T-helper 17 cell (primary cell): ENCODE data around the gene TBC1D5. TPM values are rescaled to one million over a fixed set of nuclear protein-coding genes. Genes with fewer than 3 reads are reported as not detected.

ENCODE experiments used
- ATAC-seq: fragments of 150-1000 bp; cut with Tn5 transposase; 2 replicates; pipeline ENCODE4 v1.10.0; 2021; ENCODE audit warnings: mild to moderate bottlenecking, moderate library complexity
- DNase-seq, 3 donors: peaks; one replicate each; pipeline versions ENCODE4 v3.0.0 to v3.0.0-alpha.2; 2020 to 2021
- H3K9me3 ChIP-seq: one replicate; pipeline ENCODE4 v1.7.0; 2013; ENCODE audit warnings: low read length, mild to moderate bottlenecking; ENCODE audit not compliant: control insufficient read depth, poor library complexity, severe bottlenecking
- H3K27ac Mint-ChIP-seq: one replicate; pipeline ENCODE4 v1.8.0; 2022; ENCODE audit warnings: mild to moderate bottlenecking, moderate library complexity, mixed read lengths
- H3K27me3 Mint-ChIP-seq: one replicate; pipeline ENCODE4 v1.8.0; 2022; ENCODE audit warnings: mixed read lengths
- H3K36me3 Mint-ChIP-seq: one replicate; pipeline ENCODE4 v1.8.0; 2022; ENCODE audit warnings: low read depth, mixed read lengths
- H3K4me1 Mint-ChIP-seq: one replicate; pipeline ENCODE4 v1.8.0; 2022; ENCODE audit warnings: mild to moderate bottlenecking, mixed read lengths
- H3K4me3 Mint-ChIP-seq: one replicate; pipeline ENCODE4 v1.8.0; 2022; ENCODE audit warnings: mild to moderate bottlenecking, moderate library complexity, mixed read lengths
- total RNA-seq, 4 donors: library from RNA in 2 of 4; stranded (reverse) in 2 of 4; gene quantifications; one replicate each; pipeline ENCODE4 v1.2.3 and lab custom pipeline; 2022 to 2026

Gene TBC1D5
- total RNA-seq, 2 donors from 2014 or later = 53.7 to 58.4 TPM

DNA sequence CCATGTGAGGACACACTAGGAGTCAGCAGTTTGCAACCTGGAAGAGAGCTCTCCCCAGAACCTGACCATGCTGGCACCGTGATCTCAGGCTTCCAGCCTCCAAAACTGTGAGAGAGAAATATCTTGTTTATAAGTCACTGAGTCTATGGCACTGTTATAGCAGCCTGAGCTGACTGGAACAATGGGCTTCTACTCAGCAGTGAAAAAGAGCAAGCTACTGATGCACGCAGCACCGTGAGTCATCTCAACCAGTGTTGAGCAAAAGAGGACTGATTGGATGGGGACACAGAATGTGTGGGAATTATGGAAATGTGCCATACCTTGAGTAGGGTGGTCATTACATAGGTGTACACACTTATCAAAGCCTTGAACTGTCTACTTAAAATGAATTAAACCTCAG, 627.2 kb downstream of the TBC1D5 start:
- H3K9me3 ChIP-seq = no peaks in the 10 kb centered on the region
- Mint-ChIP-seq H3K36me3 (peaks cover 3% of the 10 kb centered on the region), H3K4me1 (peaks cover 3% of the 10 kb centered on the region), H3K4me3 (no peak overlapping the region), H3K27me3 (no peaks in the 10 kb centered on the region), H3K27ac (no peak overlapping the region)
- DNase-seq = no peak
- ATAC-seq = no peak

DNA sequence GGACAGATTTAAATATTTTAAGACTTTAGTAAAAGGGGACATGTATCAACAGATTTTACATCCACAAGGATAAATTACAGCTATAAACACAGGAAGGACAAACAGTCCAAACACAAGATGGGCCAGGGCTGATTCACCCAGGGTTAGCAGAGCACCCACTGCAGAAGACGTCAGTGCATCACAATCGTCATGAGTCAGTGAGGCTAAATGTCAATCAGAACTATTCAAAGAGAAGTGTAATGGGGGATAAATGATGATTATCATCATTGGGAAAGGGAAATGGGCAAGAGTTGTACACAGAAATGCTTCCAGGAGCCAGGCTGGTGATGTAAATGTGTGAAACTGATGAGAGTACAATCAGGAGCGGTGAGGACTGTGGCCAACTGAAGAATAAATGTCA, 630.8 kb downstream of the TBC1D5 start:
- no peaks in the 10 kb centered on the region for H3K27me3 Mint-ChIP-seq
- no peak overlapping the region for H3K27ac Mint-ChIP-seq
- no peak for ATAC-seq

DNA sequence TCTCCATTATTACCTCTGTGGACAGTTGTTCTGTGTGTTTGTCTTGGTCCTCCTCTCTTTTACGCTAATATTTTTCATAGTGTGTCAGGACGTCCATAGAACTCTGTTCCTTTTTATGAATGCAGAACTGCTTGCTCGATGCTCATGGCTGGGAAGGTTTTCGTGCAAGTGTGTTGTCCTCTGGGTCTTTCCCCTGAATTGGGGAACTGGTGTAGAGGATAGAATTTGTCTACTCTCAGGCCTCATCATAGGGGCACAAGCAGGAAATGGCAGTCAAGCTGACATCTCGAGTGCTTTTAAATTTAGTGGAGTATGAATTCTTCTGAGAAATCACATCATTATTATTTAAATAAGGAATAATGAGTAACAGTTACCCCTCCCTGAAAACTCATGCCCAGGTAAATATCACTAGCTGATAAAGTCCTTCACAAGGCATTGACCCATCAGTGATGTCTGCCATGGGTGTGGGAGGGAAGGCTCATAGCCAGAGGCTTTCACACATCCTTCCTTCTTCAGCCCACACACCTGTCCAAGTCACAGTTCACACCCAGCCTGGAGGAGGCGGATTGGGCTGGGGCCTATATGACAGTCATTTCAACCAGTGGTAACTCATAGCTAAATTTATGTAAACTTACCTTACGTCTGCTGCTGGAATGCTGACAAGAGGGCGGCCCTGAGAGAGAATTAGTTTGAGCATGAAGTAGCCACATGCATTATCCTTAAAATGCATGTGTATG, 631.6 kb downstream of the TBC1D5 start:
- Mint-ChIP-seq H3K27me3 (no peaks in the 10 kb centered on the region), H3K4me1 (peaks cover 3% of the 10 kb centered on the region), H3K36me3 (no peaks in the 10 kb centered on the region), H3K4me3 (no peak overlapping the region), H3K27ac (no peak overlapping the region)
- DNase-seq = no peak
- ATAC-seq = no peak
- H3K9me3 ChIP-seq = peaks cover 2% of the 10 kb centered on the region

More for the DNA sequence above, 630.8 kb downstream of the TBC1D5 start:
- Mint-ChIP-seq H3K4me1 (peaks cover 3% of the 10 kb centered on the region), H3K4me3 (no peak overlapping the region), H3K36me3 (no peaks in the 10 kb centered on the region)
- DNase-seq = no peak
- H3K9me3 ChIP-seq = no peaks in the 10 kb centered on the region
